PFSK-1 (cell line): ENCODE data around the gene CSAG3.
"Not testable (repeated sequence)": the region's sequence is repeated elsewhere in the genome, so short reads cannot be mapped to it uniquely, and the experiment has no call there.

ENCODE experiments used
- FOXP2 ChIP-seq: optimal IDR thresholded peaks from 2 replicates; pipeline ENCODE3; 2011; ENCODE audit warnings: borderline replicate concordance, control low read depth, inconsistent platforms; ENCODE audit not compliant: insufficient read depth; ENCODE audit errors: extremely low read length, extremely low read depth
- POLR2AphosphoS5 ChIP-seq: IDR thresholded peaks from 2 replicates; pipeline ENCODE4 v1.6.1; 2012; ENCODE audit warnings: low read depth, mild to moderate bottlenecking, control low read depth, low read length, moderate library complexity
- SIN3A ChIP-seq: IDR thresholded peaks from 2 replicates; pipeline ENCODE4 v1.6.1; 2012; ENCODE audit warnings: mild to moderate bottlenecking, low read length, moderate library complexity, borderline replicate concordance; ENCODE audit not compliant: insufficient read depth
- TAF1 ChIP-seq: IDR thresholded peaks from 2 replicates; pipeline ENCODE4 v1.6.1; 2012; ENCODE audit warnings: low read length, control low read depth, borderline replicate concordance; ENCODE audit not compliant: insufficient read depth
- TF ChIP-seq, protein P1 (sequence below), 2 experiments: IDR thresholded peaks; 2 replicates each; pipeline versions ENCODE4 v1.6.1 to v1.8.0; 2011 to 2012; ENCODE audit warnings: low read depth in 2 of 2, low read length in 2 of 2, control low read depth in 1 of 2, inconsistent platforms in 1 of 2, mild to moderate bottlenecking in 1 of 2, moderate library complexity in 1 of 2; ENCODE audit not compliant: insufficient read depth in 1 of 2

CSAG3 gene

GRCh38 chrX:152735101-152735500 lies 23.9 kb upstream of the CSAG3 start:
- TF ChIP-seq FOXP2: no peak
- TF ChIP-seq POLR2AphosphoS5: no peak
- no peak for TF ChIP-seq TAF1
- TF ChIP-seq, protein P1, sequence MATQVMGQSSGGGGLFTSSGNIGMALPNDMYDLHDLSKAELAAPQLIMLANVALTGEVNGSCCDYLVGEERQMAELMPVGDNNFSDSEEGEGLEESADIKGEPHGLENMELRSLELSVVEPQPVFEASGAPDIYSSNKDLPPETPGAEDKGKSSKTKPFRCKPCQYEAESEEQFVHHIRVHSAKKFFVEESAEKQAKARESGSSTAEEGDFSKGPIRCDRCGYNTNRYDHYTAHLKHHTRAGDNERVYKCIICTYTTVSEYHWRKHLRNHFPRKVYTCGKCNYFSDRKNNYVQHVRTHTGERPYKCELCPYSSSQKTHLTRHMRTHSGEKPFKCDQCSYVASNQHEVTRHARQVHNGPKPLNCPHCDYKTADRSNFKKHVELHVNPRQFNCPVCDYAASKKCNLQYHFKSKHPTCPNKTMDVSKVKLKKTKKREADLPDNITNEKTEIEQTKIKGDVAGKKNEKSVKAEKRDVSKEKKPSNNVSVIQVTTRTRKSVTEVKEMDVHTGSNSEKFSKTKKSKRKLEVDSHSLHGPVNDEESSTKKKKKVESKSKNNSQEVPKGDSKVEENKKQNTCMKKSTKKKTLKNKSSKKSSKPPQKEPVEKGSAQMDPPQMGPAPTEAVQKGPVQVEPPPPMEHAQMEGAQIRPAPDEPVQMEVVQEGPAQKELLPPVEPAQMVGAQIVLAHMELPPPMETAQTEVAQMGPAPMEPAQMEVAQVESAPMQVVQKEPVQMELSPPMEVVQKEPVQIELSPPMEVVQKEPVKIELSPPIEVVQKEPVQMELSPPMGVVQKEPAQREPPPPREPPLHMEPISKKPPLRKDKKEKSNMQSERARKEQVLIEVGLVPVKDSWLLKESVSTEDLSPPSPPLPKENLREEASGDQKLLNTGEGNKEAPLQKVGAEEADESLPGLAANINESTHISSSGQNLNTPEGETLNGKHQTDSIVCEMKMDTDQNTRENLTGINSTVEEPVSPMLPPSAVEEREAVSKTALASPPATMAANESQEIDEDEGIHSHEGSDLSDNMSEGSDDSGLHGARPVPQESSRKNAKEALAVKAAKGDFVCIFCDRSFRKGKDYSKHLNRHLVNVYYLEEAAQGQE (IDR thresholded peaks at IDR 0.05; ENCODE audit: insufficient read depth in 1 of 2, low read depth in 2 of 2, low read length in 2 of 2): no peak
- TF ChIP-seq SIN3A: no peak

GRCh38 chrX:152735860-152736511 lies 23.0 kb upstream of the CSAG3 start:
- no peak for TF ChIP-seq FOXP2
- TF ChIP-seq, protein P1 (IDR thresholded peaks at IDR 0.05; ENCODE audit: insufficient read depth in 1 of 2, low read depth in 2 of 2, low read length in 2 of 2): no peak
- TF ChIP-seq POLR2AphosphoS5: no peak
- no peak for TF ChIP-seq TAF1
- TF ChIP-seq SIN3A: no peak

DNA sequence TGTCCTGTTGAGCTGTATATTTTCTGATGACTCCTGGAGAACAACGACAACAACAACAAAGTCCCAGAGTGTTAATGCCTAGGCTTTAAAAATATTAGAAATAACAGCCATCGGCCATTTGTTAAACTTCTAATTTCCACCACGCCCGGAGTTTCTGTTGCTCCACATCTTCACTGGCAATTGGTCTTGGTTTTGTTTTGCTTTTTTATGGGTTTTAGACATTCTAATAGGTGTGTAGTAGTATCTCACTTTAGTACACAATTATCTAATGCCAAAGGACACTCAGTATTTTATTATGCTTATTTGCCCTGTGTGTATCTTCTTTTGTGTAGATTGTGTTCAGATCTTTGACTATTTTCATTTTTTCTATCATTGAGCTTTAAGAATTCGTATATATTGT lies 20.5 kb upstream of the CSAG3 start:
- no peak for TF ChIP-seq POLR2AphosphoS5
- no peak for TF ChIP-seq FOXP2
- TF ChIP-seq TAF1: no peak
- TF ChIP-seq, protein P1 (IDR thresholded peaks at IDR 0.05; ENCODE audit: insufficient read depth in 1 of 2, low read depth in 2 of 2, low read length in 2 of 2): no peak
- no peak for TF ChIP-seq SIN3A

- not testable (repeated sequence) for TF ChIP-seq TAF1, POLR2AphosphoS5, FOXP2
These were observed 5.0 kb upstream of the CSAG3 start, which contains the start of gene MAGEA2 for GRCh38 chrX:152753686-152754650. TSS of gene MAGEA2 (minus strand) at chrX:152753842. CDS start at chrX:152751363, 2,479 bp downstream.

DNA sequence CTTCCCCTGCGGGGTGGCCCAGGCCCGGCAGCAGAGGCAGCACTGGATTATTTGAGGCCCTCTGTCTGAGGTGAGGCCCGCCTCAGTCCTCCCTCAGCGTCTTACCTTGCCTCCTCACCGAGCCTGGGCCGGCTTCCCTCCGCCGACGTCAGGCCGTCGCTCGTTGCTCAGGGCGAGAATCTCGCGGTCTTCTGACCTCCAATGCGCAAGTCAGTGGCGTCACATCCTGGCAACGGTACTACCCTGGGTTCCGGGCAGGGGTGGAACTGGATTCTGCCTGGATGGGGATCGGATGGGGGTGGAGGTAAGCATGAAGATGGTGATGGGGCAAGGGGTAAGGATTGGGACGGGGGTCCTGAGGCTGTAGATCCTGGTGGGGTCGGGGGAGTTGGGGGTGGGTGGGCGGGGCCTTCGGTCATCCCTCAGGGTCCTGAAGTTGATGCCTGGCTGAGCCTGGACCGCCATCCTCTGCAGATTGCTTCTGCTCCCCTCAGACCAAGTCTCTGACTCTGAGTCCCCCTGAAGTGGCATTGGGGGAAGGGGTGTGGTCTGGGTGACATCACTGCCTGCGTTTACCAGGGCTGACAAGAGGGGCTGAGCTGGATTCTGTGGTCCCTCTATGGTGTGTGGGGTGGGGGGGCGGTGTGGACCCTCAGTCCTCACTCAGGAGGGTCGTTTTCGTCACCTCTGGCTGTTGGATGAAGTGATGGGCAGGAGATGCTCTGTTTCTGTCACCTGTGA lies 10.7 kb downstream of the CSAG3 start, which contains the start of gene MAGEA6:
Gene MAGEA6, minus strand, starts transcription at position 141 of the 741 bp plus-strand sequence. CDS start 2,039 bp downstream, outside the sequence.
- not testable (repeated sequence) for TF ChIP-seq FOXP2, POLR2AphosphoS5
- TF ChIP-seq, protein P1 (IDR thresholded peaks at IDR 0.05; ENCODE audit: insufficient read depth in 1 of 2, low read depth in 2 of 2, low read length in 2 of 2): not testable (repeated sequence)
